GM21825 (cell line): ENCODE data around the gene KEL.
"Not testable (repeated sequence)": the region's sequence is repeated elsewhere in the genome, so short reads cannot be mapped to it uniquely, and the experiment has no call there.

Experiments used
- ATAC-seq: cut with Tn5 transposase; IDR thresholded peaks from one replicate; pipeline ENCODE4 v1.9.1; 2021; ENCODE audit warnings: mild to moderate bottlenecking, moderate library complexity; ENCODE audit not compliant: unreplicated experiment

The KEL gene, protein sequence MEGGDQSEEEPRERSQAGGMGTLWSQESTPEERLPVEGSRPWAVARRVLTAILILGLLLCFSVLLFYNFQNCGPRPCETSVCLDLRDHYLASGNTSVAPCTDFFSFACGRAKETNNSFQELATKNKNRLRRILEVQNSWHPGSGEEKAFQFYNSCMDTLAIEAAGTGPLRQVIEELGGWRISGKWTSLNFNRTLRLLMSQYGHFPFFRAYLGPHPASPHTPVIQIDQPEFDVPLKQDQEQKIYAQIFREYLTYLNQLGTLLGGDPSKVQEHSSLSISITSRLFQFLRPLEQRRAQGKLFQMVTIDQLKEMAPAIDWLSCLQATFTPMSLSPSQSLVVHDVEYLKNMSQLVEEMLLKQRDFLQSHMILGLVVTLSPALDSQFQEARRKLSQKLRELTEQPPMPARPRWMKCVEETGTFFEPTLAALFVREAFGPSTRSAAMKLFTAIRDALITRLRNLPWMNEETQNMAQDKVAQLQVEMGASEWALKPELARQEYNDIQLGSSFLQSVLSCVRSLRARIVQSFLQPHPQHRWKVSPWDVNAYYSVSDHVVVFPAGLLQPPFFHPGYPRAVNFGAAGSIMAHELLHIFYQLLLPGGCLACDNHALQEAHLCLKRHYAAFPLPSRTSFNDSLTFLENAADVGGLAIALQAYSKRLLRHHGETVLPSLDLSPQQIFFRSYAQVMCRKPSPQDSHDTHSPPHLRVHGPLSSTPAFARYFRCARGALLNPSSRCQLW

GRCh38 chr7:142961973-142962926 is at the start of gene KEL:
KEL (minus strand) TSS chr7:142962363; CDS start chr7:142962206, 157 bp downstream.
- no peak for ATAC-seq

DNA sequence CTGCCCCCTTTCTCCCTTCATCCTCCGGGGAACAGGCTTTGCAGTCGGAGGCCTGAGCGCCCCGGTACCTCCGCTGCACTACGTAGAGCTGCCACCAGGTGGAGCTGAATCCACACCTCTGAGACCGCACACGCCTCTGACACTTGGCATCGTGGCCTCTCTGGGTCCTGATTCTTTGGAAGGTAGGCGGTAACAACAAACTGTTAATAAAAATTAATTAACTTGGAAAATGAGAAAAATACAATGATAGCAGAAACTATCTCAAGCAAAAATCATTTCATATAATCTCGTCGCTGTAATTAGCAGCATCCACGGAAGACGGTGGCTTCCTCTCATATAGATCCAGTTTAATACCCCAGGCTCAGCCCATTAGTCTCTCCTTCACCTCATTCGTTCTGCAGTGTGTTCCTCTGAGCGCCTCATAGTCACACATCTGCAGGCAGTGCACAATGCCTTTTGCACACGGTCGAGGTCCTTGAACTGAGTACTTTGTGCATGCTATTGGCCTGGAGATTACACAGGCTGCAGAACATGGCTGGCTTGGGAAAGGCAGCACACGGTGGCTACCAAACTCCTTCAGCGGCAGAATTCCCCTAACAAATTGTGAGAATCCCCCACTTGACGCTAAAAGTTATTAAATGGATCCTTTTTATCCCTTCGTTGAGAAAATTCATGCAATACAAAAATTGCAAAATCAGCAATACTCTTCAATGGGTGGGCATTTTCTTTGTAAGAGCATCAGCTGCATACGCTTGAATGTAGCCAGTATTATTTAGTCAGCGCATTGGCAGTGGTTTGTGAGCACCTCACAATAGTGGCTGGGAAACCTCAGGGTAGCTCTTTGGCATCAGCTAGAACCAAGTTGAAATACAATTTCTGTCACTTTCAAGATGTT is 46.1 kb upstream of the KEL start:
- peak; percentile 83 for ATAC-seq

DNA sequence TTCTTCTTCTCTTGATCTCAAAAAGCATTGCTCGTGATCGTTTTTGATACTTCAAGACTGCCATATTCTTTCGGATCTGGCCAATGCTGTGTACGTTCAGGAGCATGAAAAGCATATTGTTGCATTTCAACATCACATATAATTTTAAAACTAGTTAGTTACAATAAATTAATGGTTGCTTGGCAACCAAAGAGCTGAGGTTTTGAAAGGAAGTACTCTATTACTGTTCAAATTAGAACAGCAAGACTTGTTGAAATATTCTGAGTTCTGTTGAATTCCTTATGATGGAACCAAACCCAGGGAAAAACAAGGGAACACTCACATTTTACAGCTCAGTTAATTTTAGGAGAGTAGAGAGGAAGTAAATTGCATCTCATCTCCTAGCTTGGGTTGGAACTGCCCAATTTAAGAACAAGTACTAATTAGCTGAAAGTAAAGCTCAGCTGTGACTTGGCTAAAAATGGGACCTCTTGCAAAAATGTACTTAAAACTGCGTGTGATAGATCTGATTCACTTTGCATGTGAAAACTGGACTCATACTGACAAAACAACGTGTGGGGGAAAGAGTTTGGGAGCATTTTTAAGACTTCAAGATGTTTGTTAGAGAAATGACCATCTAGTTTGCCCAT is 43.6 kb upstream of the KEL start:
- no peak for ATAC-seq

DNA sequence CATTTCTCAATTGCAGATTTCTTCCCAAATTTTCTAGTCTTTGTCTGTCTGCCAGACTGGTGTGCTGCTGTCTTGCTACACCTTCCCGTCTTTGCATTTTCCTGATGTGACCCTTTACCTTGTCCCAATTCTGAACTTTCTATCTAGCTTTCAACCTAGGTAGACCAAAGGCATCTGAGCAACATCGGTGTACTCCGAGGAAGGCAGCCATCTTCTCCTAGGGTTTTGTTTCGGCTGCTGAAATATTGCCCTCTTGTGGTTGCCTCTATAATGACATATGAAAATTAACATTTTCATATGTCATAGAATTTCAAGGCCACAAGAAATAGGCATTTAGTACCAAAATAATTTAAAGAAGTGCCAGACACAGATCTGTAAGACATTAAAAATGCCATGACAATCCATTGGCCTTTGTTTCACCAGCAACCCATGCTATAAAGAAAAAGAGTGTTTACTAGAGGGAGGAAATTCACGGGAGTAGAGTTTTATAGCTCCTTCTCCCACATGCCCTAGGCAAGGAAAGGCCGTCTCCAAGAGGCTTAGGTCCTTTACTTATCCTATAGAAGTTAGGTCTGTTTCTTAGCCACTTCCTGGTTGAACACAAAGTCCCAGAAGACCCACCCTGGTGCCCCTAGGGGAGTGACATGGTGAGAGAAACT is 41.4 kb upstream of the KEL start:
- ATAC-seq: no peak

DNA sequence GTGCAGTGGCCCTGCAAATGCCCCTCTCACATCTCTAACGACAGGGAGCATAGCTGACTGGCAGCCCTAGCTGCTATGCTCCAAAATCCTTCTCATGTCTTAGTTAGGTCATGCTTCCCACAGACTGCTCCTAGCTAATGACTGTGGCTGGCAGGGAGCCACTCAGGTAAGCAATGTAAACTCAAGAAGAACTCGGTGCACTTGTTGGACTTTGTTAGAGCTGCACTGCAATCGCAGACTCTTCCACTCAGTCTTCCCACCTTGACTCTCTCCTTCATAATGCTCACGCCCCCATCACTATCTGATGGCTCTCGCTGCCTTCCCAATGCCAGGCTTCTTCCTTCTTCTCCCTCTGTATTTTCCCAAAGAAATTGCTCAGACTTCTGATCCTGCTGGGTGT is 40.7 kb upstream of the KEL start:
- no peak for ATAC-seq

DNA sequence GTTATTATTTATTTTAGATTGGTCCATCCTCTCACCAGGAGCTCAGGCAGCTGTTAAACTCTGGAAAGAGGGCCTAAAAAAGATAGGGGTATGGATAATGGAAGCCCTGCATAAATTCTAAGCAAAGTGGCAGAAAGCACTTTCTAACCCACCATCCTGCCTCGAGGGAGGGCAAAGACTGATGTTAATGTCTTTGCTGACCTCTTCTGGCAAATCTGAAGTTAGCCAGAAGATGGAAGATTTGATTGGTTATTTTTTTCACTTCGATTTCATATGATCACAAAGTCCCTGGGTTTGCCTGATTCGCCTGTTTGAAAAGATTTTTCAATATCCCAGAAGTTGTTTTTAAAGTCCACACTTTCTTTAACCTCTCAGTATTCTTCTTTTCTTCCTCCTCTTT is 39.9 kb upstream of the KEL start:
- no peak for ATAC-seq

GRCh38 chr7:143000648-143001047 is 38.5 kb upstream of the KEL start:
- ATAC-seq: no peak

- no peak for ATAC-seq
Observed at GRCh38 chr7:142999793-143000192, 37.6 kb upstream of the KEL start.

DNA sequence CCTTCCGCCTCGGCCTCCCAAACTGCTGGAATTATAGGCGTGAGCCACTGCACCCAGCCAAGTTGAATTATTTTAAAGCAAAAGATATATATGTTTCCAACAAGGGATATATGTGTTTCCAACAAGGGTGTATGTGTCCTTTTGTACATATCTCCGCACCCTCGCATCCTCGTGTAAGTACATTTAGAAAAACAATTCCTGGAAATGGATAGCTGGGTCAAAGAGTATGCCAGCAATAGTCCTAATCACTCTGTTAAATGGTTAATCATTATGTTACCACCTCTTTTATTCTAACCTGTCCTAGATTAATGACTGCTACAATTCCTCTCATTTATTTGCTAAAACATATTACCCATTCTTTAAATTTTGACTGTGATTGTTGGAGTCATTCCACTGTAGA is 36.8 kb upstream of the KEL start:
- no peak for ATAC-seq

- no peak for ATAC-seq
Observed at GRCh38 chr7:142997456-142997989, 35.4 kb upstream of the KEL start.

DNA sequence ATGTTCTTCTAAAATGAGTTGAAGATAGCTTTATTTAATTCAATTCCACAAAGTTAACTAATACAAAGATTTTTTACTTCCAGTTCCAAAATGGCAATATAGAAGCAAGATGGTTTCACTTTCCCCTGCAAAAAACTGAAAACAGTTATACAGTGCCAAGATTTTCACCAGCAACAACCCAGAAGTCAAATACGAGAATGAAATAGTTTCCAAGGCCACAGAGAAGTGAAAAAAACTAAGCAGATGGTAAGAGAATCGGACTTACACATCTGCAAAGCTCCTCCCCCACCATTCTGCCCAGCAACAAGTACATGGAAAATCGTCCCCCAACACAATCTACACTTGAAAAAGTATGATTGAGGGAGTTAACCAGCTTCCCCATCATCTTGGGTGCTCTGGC is 30.3 kb upstream of the KEL start:
- ATAC-seq: no peak

GRCh38 chr7:142984297-142984696 is 22.1 kb upstream of the KEL start:
- ATAC-seq: no peak

DNA sequence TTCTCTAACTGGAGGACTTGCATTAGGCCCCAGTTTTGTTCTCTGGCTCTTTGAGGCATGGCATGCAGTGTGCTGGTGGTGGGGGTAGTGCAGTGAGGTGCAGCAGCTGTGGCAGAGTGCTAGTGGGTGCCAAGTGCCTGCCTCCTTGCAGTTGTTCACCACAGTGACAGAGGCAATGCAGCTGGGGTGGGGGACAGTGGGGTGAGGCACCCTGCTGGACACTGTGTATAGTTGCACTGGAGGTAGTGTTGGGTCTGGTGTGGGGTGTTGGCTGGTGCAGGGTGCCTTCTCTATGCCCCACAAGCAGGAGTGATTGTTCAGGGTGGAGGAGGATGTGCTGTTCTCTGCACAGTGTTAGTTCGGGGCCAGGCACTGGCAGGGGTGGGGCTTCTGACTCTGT is 21.7 kb upstream of the KEL start:
- ATAC-seq: no peak

- ATAC-seq: not testable (repeated sequence)
Observed at GRCh38 chr7:142978402-142978801, 16.2 kb upstream of the KEL start.

- no peak for ATAC-seq
Observed at GRCh38 chr7:142974626-142975025, 12.5 kb upstream of the KEL start.

GRCh38 chr7:142969183-142969582 is 7.0 kb upstream of the KEL start:
- ATAC-seq: no peak

DNA sequence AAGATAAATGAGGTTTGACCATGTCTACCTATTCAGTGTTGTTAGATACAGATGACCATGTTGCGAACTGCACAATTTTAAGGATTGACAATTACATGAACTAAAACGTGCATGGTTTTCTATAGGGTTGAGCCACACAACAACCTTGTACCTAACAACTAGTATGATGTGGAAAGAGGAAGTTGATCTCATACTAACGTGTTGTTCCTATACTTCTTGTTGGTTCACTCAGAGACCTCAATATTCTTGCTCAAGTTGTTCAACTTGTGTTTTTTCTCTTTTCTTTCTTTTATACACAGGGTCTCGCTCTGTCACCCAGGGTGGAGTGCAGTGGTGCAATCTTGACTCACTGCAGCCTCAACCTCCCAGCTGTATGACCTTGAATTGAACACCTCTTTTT is 6.1 kb upstream of the KEL start:
- no peak for ATAC-seq

GRCh38 chr7:142964502-142965246 is 2.5 kb upstream of the KEL start:
- no peak for ATAC-seq
